SH-SY5Y (cell line): ENCODE results near the gene LRRC4B.

ENCODE experiments used
- GATA2 ChIP-seq: IDR thresholded peaks from 2 replicates; pipeline ENCODE4 v1.6.1; 2011; ENCODE audit warnings: mild to moderate bottlenecking, low read depth, low read length
- GATA3 ChIP-seq: IDR thresholded peaks from 2 replicates; pipeline ENCODE4 v1.6.1; 2011; ENCODE audit warnings: low read depth, mild to moderate bottlenecking, low read length, moderate library complexity

- TF ChIP-seq GATA3: no peak
- TF ChIP-seq GATA2: no peak
These were observed 58.0 kb downstream of the LRRC4B start for GRCh38 chr19:50510121-50510670.
